ENCODE results near the gene PHKB.

Gene PHKB

DNA sequence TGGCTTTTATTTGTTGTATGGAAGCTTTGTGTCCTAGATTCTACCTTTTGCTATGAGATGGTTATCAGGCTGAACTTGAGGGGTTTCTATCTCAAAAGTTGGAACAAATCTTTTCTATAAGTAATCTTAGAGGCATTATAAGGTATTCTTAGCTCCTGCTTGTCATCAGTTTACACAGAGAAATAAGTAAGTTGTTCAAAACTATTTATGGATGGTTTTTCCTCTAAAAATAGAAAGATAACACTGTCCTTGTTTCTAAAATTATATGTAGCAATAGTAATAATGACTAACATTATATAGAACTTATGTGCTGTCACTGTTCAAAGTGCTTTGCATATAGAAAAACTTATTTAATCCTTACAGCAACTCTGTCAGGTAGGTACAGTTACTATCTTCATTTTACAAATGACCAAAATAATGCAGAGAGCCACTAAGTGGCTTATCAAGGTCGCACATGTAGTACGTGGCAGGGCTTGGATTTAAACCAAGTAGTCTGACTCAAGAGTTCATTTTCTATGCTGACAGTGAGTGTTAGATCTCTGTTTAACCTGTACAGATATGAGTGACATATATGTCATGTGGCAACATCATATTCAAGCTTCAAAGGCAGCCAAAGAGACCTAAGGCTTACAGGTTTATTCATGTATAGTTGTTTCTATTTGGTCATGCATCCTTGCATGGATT is 59.0 kb downstream of the PHKB start:
- TF ChIP-seq, protein P1, sequence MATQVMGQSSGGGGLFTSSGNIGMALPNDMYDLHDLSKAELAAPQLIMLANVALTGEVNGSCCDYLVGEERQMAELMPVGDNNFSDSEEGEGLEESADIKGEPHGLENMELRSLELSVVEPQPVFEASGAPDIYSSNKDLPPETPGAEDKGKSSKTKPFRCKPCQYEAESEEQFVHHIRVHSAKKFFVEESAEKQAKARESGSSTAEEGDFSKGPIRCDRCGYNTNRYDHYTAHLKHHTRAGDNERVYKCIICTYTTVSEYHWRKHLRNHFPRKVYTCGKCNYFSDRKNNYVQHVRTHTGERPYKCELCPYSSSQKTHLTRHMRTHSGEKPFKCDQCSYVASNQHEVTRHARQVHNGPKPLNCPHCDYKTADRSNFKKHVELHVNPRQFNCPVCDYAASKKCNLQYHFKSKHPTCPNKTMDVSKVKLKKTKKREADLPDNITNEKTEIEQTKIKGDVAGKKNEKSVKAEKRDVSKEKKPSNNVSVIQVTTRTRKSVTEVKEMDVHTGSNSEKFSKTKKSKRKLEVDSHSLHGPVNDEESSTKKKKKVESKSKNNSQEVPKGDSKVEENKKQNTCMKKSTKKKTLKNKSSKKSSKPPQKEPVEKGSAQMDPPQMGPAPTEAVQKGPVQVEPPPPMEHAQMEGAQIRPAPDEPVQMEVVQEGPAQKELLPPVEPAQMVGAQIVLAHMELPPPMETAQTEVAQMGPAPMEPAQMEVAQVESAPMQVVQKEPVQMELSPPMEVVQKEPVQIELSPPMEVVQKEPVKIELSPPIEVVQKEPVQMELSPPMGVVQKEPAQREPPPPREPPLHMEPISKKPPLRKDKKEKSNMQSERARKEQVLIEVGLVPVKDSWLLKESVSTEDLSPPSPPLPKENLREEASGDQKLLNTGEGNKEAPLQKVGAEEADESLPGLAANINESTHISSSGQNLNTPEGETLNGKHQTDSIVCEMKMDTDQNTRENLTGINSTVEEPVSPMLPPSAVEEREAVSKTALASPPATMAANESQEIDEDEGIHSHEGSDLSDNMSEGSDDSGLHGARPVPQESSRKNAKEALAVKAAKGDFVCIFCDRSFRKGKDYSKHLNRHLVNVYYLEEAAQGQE (IDR thresholded peaks at IDR 0.05; ENCODE audit: low read depth), result no peak
- no peak for TF ChIP-seq ZBTB7A (IDR thresholded peaks at IDR 0.05; ENCODE audit: low read depth)
- TF ChIP-seq CREB1 (IDR thresholded peaks at IDR 0.05; ENCODE audit: low read depth), result no peak
- no peak for TF ChIP-seq CEBPB (IDR thresholded peaks at IDR 0.05)
- no peak for TF ChIP-seq TEAD4 (IDR thresholded peaks at IDR 0.05)
- no peak for TF ChIP-seq RAD21 (IDR thresholded peaks at IDR 0.05; ENCODE audit: low read depth)
- no peak for TF ChIP-seq FOXM1 (IDR thresholded peaks at IDR 0.05; ENCODE audit: borderline replicate concordance, low read depth)
- TF ChIP-seq, protein P2, sequence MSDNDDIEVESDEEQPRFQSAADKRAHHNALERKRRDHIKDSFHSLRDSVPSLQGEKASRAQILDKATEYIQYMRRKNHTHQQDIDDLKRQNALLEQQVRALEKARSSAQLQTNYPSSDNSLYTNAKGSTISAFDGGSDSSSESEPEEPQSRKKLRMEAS (IDR thresholded peaks at IDR 0.05), result no peak
- TF ChIP-seq NFIC (IDR thresholded peaks at IDR 0.05), result no peak
- TF ChIP-seq YY1 (IDR thresholded peaks at IDR 0.05; ENCODE audit: low read depth), result no peak
- TF ChIP-seq, protein P3, sequence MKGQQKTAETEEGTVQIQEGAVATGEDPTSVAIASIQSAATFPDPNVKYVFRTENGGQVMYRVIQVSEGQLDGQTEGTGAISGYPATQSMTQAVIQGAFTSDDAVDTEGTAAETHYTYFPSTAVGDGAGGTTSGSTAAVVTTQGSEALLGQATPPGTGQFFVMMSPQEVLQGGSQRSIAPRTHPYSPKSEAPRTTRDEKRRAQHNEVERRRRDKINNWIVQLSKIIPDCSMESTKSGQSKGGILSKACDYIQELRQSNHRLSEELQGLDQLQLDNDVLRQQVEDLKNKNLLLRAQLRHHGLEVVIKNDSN (IDR thresholded peaks at IDR 0.05), result no peak
- no peak for TF ChIP-seq EGR1 (IDR thresholded peaks at IDR 0.05)
- no peak for TF ChIP-seq TCF12 (IDR thresholded peaks at IDR 0.05; ENCODE audit: low read depth)

DNA sequence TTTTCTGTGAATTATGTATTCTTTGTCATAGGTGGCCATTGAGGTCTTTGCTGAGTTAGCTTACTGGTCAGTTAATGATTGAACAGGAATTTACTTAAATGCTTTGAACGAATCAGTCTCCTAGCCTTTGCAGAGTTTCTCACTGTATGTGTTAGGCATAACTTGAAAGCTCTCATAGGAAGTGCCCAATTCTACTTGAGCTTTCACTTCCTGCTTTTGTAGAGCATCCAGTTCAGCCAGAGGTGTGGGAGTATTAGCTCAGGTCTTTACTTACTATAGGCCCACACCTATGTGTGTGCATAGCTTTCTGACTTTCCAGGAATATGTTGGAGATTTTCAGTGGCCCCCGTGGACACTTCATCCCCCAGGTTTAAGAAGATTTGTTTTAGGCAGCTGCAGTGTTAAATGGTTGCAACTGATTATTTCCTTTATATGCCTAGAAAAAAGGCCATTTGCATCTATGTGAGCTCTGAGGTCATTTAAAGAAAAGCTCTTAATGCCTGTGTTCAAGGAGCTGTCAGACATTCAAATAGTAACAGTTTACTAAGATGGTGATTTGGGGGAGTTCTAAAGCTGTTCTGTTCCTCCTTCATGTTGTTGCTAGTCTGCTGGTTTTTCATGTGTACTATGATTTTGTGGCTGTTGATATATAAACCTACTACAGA is 62.3 kb downstream of the PHKB start:
- TF ChIP-seq CEBPB (IDR thresholded peaks at IDR 0.05), result no peak
- TF ChIP-seq CREB1 (IDR thresholded peaks at IDR 0.05; ENCODE audit: low read depth), result no peak
- TF ChIP-seq EP300 (IDR thresholded peaks at IDR 0.05; ENCODE audit: borderline replicate concordance), result no peak
- no peak for TF ChIP-seq TEAD4 (IDR thresholded peaks at IDR 0.05)
- TF ChIP-seq FOXM1 (IDR thresholded peaks at IDR 0.05; ENCODE audit: borderline replicate concordance, low read depth), result no peak
- TF ChIP-seq ZBTB7A (IDR thresholded peaks at IDR 0.05; ENCODE audit: low read depth), result no peak
- TF ChIP-seq, protein P2 (IDR thresholded peaks at IDR 0.05), result no peak
- TF ChIP-seq TAF1 (IDR thresholded peaks at IDR 0.05; ENCODE audit: low read depth), result no peak
- no peak for TF ChIP-seq NFIC (IDR thresholded peaks at IDR 0.05)
- no peak for TF ChIP-seq TCF12 (IDR thresholded peaks at IDR 0.05; ENCODE audit: low read depth)
- TF ChIP-seq, protein P1 (IDR thresholded peaks at IDR 0.05; ENCODE audit: low read depth), result no peak
- no peak for TF ChIP-seq YY1 (IDR thresholded peaks at IDR 0.05; ENCODE audit: low read depth)
- no peak for TF ChIP-seq RAD21 (IDR thresholded peaks at IDR 0.05; ENCODE audit: low read depth)
- TF ChIP-seq EGR1 (IDR thresholded peaks at IDR 0.05), result no peak
- TF ChIP-seq, protein P3 (IDR thresholded peaks at IDR 0.05), result no peak

DNA sequence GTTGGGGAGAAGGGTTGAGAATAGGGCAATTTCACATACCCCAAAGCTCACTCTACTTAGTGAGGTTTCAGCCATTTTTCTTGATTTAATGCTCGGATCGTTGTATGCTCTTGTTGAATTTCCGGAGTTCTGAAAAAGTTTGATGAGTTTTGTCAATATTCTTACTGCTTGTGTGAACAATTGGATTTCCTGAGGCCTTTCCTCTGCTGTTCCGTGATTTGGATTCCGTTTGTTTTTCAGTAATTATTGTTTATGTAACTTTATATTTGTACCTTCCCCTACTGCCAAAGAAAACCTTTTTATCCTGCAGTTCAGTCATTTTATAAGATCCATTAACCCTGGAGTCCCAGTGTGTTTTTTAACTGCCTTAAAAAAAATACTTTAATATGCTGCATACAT is 62.9 kb downstream of the PHKB start:
- TF ChIP-seq CEBPB (IDR thresholded peaks at IDR 0.05), result no peak
- no peak for TF ChIP-seq TCF12 (IDR thresholded peaks at IDR 0.05; ENCODE audit: low read depth)
- TF ChIP-seq, protein P1 (IDR thresholded peaks at IDR 0.05; ENCODE audit: low read depth), result no peak
- no peak for TF ChIP-seq NFIC (IDR thresholded peaks at IDR 0.05)
- TF ChIP-seq CREB1 (IDR thresholded peaks at IDR 0.05; ENCODE audit: low read depth), result no peak
- TF ChIP-seq RAD21 (IDR thresholded peaks at IDR 0.05; ENCODE audit: low read depth), result no peak
- TF ChIP-seq, protein P2 (IDR thresholded peaks at IDR 0.05), result no peak
- TF ChIP-seq EP300 (IDR thresholded peaks at IDR 0.05; ENCODE audit: borderline replicate concordance), result no peak
- TF ChIP-seq FOXM1 (IDR thresholded peaks at IDR 0.05; ENCODE audit: borderline replicate concordance, low read depth), result no peak
- TF ChIP-seq EGR1 (IDR thresholded peaks at IDR 0.05), result no peak
- TF ChIP-seq TAF1 (IDR thresholded peaks at IDR 0.05; ENCODE audit: low read depth), result no peak
- no peak for TF ChIP-seq ZBTB7A (IDR thresholded peaks at IDR 0.05; ENCODE audit: low read depth)
- no peak for TF ChIP-seq TEAD4 (IDR thresholded peaks at IDR 0.05)
- TF ChIP-seq, protein P3 (IDR thresholded peaks at IDR 0.05), result no peak
- no peak for TF ChIP-seq YY1 (IDR thresholded peaks at IDR 0.05; ENCODE audit: low read depth)
